MCF 10A (cell line): ENCODE results near the gene PHACTR3. TPM values are rescaled to one million over a fixed set of nuclear protein-coding genes. Genes with fewer than 3 reads are reported as not detected.

Experiments
- BruUV-seq: library from RNA; stranded (reverse); fragments of 400-500 nt; replicated peaks from 2 replicates; lab custom pipeline; 2021; lab: Mats Ljungman, UMichigan
- CTCF ChIA-PET: fragments of 300-600 bp; sonication (Branson Sonifier 250); formaldehyde crosslinking; extraction: SDS; loops from one replicate; lab custom pipeline; 2021; ENCODE audit warnings: antibody characterized with exemption, inconsistent platforms; lab: Yijun Ruan, JAX
- POLR2A ChIA-PET: fragments of 300-600, 350-650 bp; sonication (Branson Sonifier 250); formaldehyde crosslinking; extraction: SDS; loops from one replicate; lab custom pipeline; 2020; ENCODE audit warnings: antibody characterized with exemption, inconsistent platforms; lab: Yijun Ruan, JAX
- DNase-seq: peaks from one replicate; pipeline ENCODE4 v3.0.0-alpha.2; 2018; ENCODE audit not compliant: unreplicated experiment
- H3K27ac Mint-ChIP-seq: one replicate; pipeline ENCODE4 v1.8.0; 2022; ENCODE audit warnings: mild to moderate bottlenecking, low read depth, mixed read lengths; ENCODE audit not compliant: unreplicated experiment
- H3K27me3 Mint-ChIP-seq: one replicate; pipeline ENCODE4 v1.8.0; 2022; ENCODE audit warnings: mixed read lengths; ENCODE audit not compliant: insufficient read depth, unreplicated experiment
- H3K36me3 Mint-ChIP-seq: one replicate; pipeline ENCODE4 v1.8.0; 2022; ENCODE audit warnings: mild to moderate bottlenecking, moderate library complexity, mixed read lengths; ENCODE audit not compliant: insufficient read depth, unreplicated experiment
- H3K4me1 Mint-ChIP-seq: one replicate; pipeline ENCODE4 v1.8.0; 2022; ENCODE audit warnings: mixed read lengths; ENCODE audit not compliant: insufficient read depth, unreplicated experiment
- H3K4me3 Mint-ChIP-seq: one replicate; pipeline ENCODE4 v1.8.0; 2022; ENCODE audit warnings: mild to moderate bottlenecking, moderate library complexity, mixed read lengths; ENCODE audit not compliant: unreplicated experiment
- H3K9me3 Mint-ChIP-seq: one replicate; pipeline ENCODE4 v1.8.0; 2022; ENCODE audit warnings: mixed read lengths; ENCODE audit not compliant: unreplicated experiment
- intact Hi-C: fragments of 100-400 bp; cut with micrococcal nuclease; formaldehyde crosslinking; loops from 2 replicates; pipeline ENCODE4 v1.14.1; 2022
- total RNA-seq: library from RNA; stranded (reverse); gene quantifications from 2 replicates; pipeline ENCODE4 v1.2.3, GENCODE V29; 2022
- TF ChIP-seq, protein P1 (sequence below): fragments of 200-600 bp; IDR thresholded peaks from one replicate; pipeline ENCODE4 v1.8.0; 2022; ENCODE audit warnings: antibody characterized with exemption, mild to moderate bottlenecking; ENCODE audit not compliant: unreplicated experiment

Gene PHACTR3
- total RNA-seq, 1 experiment from 2014 or later, result 22.8 TPM

DNA sequence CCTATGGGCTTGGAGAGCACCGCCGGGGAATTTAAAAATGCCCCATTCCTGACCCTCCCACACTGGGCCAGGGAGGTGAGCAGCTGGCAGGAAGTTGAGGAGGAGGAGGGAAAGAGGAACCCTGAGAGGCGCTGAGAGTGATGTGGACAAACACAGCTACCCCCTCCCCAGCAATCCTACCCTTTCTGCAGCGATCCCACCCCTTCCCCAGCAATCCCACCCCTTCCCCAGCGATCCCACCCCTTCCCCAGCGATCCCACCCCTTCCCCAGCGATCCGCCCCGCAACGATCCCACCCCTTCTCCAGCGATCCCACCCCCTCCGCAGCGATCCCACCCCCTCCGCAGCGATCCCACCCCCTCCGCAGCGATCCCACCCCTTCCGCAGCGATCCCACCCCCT, 217.4 kb downstream of the PHACTR3 start:
- Mint-ChIP-seq H3K36me3 (no peaks in the 10 kb centered on the region), H3K4me1 (peaks cover 40% of the 10 kb centered on the region), H3K27me3 (no peaks in the 10 kb centered on the region), H3K9me3 (no peaks in the 10 kb centered on the region), H3K4me3 (no peak overlapping the region), H3K27ac (peak overlapping the region; percentile 97)
- intact Hi-C loops, result no loop called here
- ChIA-PET CTCF (interaction anchor here (0.5 to 3.3 kb wide), 4 partner anchors 23 to 506 kb away, joined by 3 to 36 read pairs (median 3); no protein-coding TSS in a partner anchor), POLR2A (interaction anchor here (0.6 to 3.1 kb wide), 3 partner anchors 12 to 1206 kb away, joined by 3 to 18 read pairs (median 6); no protein-coding TSS in a partner anchor)
- no peak for DNase-seq
- BruUV-seq, result no TSS peak
- TF ChIP-seq, protein P1, sequence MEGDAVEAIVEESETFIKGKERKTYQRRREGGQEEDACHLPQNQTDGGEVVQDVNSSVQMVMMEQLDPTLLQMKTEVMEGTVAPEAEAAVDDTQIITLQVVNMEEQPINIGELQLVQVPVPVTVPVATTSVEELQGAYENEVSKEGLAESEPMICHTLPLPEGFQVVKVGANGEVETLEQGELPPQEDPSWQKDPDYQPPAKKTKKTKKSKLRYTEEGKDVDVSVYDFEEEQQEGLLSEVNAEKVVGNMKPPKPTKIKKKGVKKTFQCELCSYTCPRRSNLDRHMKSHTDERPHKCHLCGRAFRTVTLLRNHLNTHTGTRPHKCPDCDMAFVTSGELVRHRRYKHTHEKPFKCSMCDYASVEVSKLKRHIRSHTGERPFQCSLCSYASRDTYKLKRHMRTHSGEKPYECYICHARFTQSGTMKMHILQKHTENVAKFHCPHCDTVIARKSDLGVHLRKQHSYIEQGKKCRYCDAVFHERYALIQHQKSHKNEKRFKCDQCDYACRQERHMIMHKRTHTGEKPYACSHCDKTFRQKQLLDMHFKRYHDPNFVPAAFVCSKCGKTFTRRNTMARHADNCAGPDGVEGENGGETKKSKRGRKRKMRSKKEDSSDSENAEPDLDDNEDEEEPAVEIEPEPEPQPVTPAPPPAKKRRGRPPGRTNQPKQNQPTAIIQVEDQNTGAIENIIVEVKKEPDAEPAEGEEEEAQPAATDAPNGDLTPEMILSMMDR, result no peak

DNA sequence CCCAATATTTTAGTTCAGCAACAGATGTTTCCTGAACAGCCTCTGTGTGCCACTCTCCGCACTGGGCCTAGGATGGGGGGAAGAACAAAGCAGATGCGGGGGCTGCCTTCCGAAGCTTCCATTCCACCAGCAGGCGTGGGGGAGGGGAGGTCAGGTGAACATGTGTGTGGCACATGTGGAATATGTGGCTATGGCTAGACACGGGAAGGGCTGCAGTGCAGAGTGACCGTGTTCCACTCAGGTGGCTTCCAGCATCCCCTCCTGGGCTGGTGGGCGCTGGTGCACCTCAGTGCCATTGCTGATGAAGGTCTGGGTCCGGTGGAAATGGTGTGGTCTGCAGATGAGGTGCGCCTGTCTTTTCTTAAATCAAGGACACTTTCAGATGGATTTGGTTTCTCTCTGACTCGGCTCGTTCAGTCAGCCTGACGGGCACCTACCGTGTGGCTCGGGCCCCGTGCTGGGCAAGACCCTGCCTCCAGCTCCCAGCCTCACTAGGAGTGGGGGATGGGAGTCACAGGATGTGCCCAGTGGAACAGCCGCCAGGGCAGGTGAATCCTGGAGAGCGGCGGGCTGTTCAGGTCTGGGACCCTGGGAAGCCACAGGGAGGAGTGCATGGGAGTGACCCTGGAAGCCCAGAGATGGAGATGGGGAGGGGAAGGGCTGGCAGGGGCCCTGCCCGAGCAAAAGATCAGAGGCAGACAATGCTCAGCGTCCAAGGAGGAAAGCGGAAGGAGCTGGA, 218.1 kb downstream of the PHACTR3 start:
- TF ChIP-seq, protein P1, result no peak
- Mint-ChIP-seq H3K27me3 (no peaks in the 10 kb centered on the region), H3K27ac (no peak overlapping the region), H3K36me3 (no peaks in the 10 kb centered on the region), H3K4me1 (peaks cover 47% of the 10 kb centered on the region), H3K9me3 (no peaks in the 10 kb centered on the region), H3K4me3 (no peak overlapping the region)
- POLR2A ChIA-PET, result interaction anchor here (0.6 to 3.1 kb wide), 3 partner anchors 14 to 1206 kb away, joined by 3 to 18 read pairs (median 6); no protein-coding TSS in a partner anchor
- CTCF ChIA-PET, result interaction anchor here (0.5 to 4.4 kb wide), 6 partner anchors 15 to 507 kb away, joined by 3 to 36 read pairs (median 6); no protein-coding TSS in a partner anchor
- DNase-seq, result no peak
- intact Hi-C loops, result no loop called here
- BruUV-seq, result no TSS peak

- intact Hi-C loops, result no loop called here
- no peak overlapping the region for H3K4me3 Mint-ChIP-seq
- no peaks in the 10 kb centered on the region for H3K9me3 Mint-ChIP-seq
- BruUV-seq, result no TSS peak
- no peaks in the 10 kb centered on the region for H3K27me3 Mint-ChIP-seq
- peaks cover 52% of the 10 kb centered on the region for H3K4me1 Mint-ChIP-seq
- no peak overlapping the region for H3K27ac Mint-ChIP-seq
- H3K36me3 Mint-ChIP-seq, result no peaks in the 10 kb centered on the region
- TF ChIP-seq, protein P1, result no peak
- no peak for DNase-seq
- ChIA-PET CTCF (interaction anchor here (0.7 to 4.4 kb wide), 4 partner anchors 14 to 40 kb away, joined by 3 to 28 read pairs (median 6); no protein-coding TSS in a partner anchor), POLR2A (interaction anchor here (1.2 to 6.9 kb wide), 2 partner anchors 14 to 26 kb away, joined by 3 to 94 read pairs; no protein-coding TSS in a partner anchor)
These were observed 218.7 kb downstream of the PHACTR3 start for GRCh38 chr20:59823030-59823423.
